Fibroblast of lung (primary cell): ENCODE data around the gene NFKBIL1.

Experiments
- CTCF ChIP-seq, 2 donors: IDR thresholded peaks in 1 of 2; conservative IDR thresholded peaks in 1 of 2; 1 replicate in 1 of 2; 2 replicates in 1 of 2; pipeline ENCODE4 v1.5.1; 2011 to 2012; ENCODE audit warnings: low read length in 2 of 2, control low read depth in 1 of 2, inconsistent platforms in 1 of 2, low read depth in 1 of 2, mild to moderate bottlenecking in 1 of 2
- EZH2 ChIP-seq: IDR thresholded peaks from 2 replicates; pipeline ENCODE4 v1.5.1; 2012; ENCODE audit warnings: low read length, control low read depth, mild to moderate bottlenecking; ENCODE audit errors: missing control alignments

GRCh38 chr6:31558318-31558625 is 10.9 kb downstream of the NFKBIL1 start:
- no peak for TF ChIP-seq EZH2
- no peak for TF ChIP-seq CTCF (conservative IDR thresholded peaks at IDR 0.05 in 1 of 2, IDR thresholded peaks at IDR 0.05 in 1 of 2; ENCODE audit: low read depth in 1 of 2, low read length in 2 of 2)
